Measurements from ENCODE around the gene SLC25A45. TPM values are rescaled to one million over a fixed set of nuclear protein-coding genes. Genes with fewer than 3 reads are reported as not detected.

The SLC25A45 gene
- total RNA-seq, 2 experiments from 2014 or later: 19.4 to 19.8 TPM

DNA sequence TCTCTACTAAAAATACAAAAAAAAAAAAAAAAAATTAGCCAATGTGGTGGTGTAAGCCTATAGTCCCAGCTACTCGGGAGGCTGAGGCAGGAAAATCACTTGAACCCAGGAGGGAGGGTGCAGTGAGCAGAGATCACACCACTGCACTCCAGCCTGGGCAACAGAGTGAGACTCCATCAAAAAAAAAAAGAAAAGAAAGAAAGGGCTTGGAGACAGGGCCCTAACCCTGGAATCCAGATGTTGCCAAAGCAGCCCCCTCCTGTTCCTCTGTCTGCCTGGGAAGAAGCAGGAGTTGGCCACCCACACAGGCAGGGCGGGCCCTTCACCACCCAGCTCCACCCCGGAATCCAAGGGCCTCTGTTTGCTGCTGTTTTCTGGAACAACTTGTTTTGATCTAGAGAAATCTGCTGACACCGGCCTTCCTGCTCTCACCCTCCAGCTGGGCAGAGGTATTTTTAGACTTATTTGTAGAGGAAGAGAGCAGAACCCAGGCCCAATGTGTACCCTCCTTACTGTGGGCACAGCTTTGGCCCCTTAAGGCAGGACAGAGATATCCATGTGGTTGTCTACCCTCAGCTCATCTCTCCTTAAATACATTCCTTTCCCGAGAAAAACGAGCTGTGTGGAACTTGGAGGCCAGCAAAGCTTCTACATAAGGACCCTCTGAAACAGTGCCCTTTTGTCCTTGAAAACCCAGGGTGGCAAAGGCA lies 37.5 kb upstream of the SLC25A45 start:
- peak overlapping the region; percentile 97 for H3K4me3 Mint-ChIP-seq
- peak; percentile 82 for DNase-seq
- peak overlapping the region; percentile 99 for H3K27ac Mint-ChIP-seq
- POLR2A ChIA-PET: interaction anchor here (0.8 to 20.7 kb wide), 23 partner anchors 7 to 560 kb away, joined by 3 to 6840 read pairs (median 9); partner anchors contain the start of genes DPF2, EHBP1L1, FAM89B and FAU
- CTCF ChIA-PET: interaction anchor here (0.6 to 17.1 kb wide), 7 partner anchors 10 to 152 kb away, joined by 3 to 447 read pairs (median 4); partner anchors contain the start of genes MALAT1, SCYL1 and SLC25A45
- peaks cover 34% of the 10 kb centered on the region for H3K36me3 Mint-ChIP-seq (ENCODE audit: low read depth)
- H3K4me1 Mint-ChIP-seq: peaks cover 51% of the 10 kb centered on the region
- peaks cover 5% of the 10 kb centered on the region for H3K27me3 Mint-ChIP-seq
- no peaks in the 10 kb centered on the region for H3K9me3 Mint-ChIP-seq

GRCh38 chr11:65419460-65419771 lies 37.0 kb upstream of the SLC25A45 start:
- H3K27me3 Mint-ChIP-seq: peaks cover 5% of the 10 kb centered on the region
- CTCF ChIA-PET: interaction anchor here (1.0 to 17.1 kb wide), 5 partner anchors 10 to 152 kb away, joined by 3 to 447 read pairs (median 4); partner anchors contain the start of genes MALAT1, SCYL1 and SLC25A45
- peak overlapping the region; percentile 99 for H3K27ac Mint-ChIP-seq
- peaks cover 29% of the 10 kb centered on the region for H3K36me3 Mint-ChIP-seq (ENCODE audit: low read depth)
- peak overlapping the region; percentile 97 for H3K4me3 Mint-ChIP-seq
- DNase-seq: no peak
- POLR2A ChIA-PET: interaction anchor here (0.8 to 20.7 kb wide), 24 partner anchors 7 to 559 kb away, joined by 3 to 6840 read pairs (median 6); partner anchors contain the start of genes DPF2, EHBP1L1, FAM89B and FAU
- H3K4me1 Mint-ChIP-seq: peaks cover 49% of the 10 kb centered on the region
- no peaks in the 10 kb centered on the region for H3K9me3 Mint-ChIP-seq

DNA sequence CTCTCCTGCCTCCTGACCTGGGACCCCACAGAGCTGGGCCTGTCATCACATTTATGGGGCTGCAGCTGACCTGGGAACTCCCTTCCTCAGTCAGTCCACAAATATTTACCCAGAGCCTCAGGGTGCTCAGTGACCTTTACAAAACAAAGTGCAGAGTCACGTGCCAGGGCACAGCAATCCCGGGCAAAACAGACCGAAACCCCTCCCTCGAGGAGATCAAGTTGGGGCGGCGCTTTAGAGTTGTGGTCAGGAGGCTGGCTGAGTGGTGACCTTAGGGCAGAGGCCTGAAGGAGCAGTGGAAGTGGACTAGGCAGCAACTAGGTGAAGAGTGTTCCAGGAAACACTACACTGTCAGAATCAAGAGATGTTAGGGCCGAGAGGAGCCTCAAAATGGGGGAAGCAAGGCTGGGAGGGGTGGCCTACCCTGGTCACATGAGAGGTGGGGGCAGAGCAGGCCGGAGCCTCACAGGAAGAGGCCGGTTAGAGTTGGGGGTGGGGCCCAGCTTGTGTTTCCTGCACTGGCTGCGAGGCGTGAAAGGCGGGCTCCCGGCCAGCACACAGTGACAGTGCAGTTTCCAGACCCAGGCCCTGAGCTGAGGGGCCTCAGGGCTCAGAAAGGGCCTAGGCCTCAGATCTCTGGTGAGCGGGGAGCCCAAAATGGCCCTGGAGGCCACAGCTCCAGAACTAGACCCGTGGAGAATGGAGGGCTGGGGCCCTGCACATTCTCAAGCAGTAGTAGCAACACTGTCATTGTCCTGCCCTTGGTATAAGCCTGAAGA lies 36.4 kb upstream of the SLC25A45 start:
- peak overlapping the region; percentile 99 for H3K27ac Mint-ChIP-seq
- DNase-seq: peak; percentile 95
- ChIA-PET CTCF (interaction anchor here (0.5 to 17.1 kb wide), 7 partner anchors 11 to 153 kb away, joined by 3 to 447 read pairs (median 3); partner anchors contain the start of genes MALAT1 and SCYL1), POLR2A (interaction anchor here (0.8 to 20.7 kb wide), 28 partner anchors 8 to 639 kb away, joined by 3 to 6840 read pairs (median 5); partner anchors contain the start of genes DPF2, EHBP1L1, FAM89B and FAU)
- H3K9me3 Mint-ChIP-seq: no peaks in the 10 kb centered on the region
- peaks cover 47% of the 10 kb centered on the region for H3K4me1 Mint-ChIP-seq
- H3K36me3 Mint-ChIP-seq (ENCODE audit: low read depth): peaks cover 24% of the 10 kb centered on the region
- H3K4me3 Mint-ChIP-seq: peak overlapping the region; percentile 97
- H3K27me3 Mint-ChIP-seq: peaks cover 5% of the 10 kb centered on the region

DNA sequence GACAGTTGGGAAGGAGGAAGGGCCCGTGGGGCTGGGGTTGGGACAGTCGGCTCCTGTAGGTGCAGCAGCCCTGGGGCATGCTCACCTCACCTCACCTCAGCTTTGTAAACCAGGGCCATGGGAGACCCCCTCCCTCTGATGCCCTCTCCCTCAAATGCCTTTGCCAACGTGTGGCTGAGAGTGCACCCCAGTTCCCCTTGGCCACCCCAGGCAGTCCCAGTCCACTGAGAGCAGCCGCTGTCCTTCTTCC lies 35.9 kb upstream of the SLC25A45 start:
- peak overlapping the region; percentile 97 for H3K4me3 Mint-ChIP-seq
- DNase-seq: no peak
- ChIA-PET CTCF (interaction anchor here (0.5 to 17.1 kb wide), 5 partner anchors 11 to 148 kb away, joined by 3 to 447 read pairs (median 8); partner anchors contain the start of gene MALAT1), POLR2A (interaction anchor here (0.8 to 20.7 kb wide), 20 partner anchors 8 to 638 kb away, joined by 3 to 6840 read pairs (median 8); partner anchors contain the start of genes EHBP1L1, FAM89B, FRMD8 and MALAT1)
- H3K27ac Mint-ChIP-seq: peak overlapping the region; percentile 99
- H3K9me3 Mint-ChIP-seq: no peaks in the 10 kb centered on the region
- peaks cover 5% of the 10 kb centered on the region for H3K27me3 Mint-ChIP-seq
- H3K36me3 Mint-ChIP-seq (ENCODE audit: low read depth): peaks cover 19% of the 10 kb centered on the region
- peaks cover 47% of the 10 kb centered on the region for H3K4me1 Mint-ChIP-seq

GRCh38 chr11:65417702-65418430 lies 35.4 kb upstream of the SLC25A45 start:
- ChIA-PET POLR2A (interaction anchor here (1.0 to 20.7 kb wide), 22 partner anchors 9 to 638 kb away, joined by 3 to 6840 read pairs (median 8); partner anchors contain the start of genes EHBP1L1, FAM89B, FRMD8 and MALAT1), CTCF (interaction anchor here (0.5 to 17.1 kb wide), 12 partner anchors 13 to 148 kb away, joined by 3 to 447 read pairs (median 6); partner anchors contain the start of genes FRMD8 and MALAT1)
- Mint-ChIP-seq H3K4me1 (peaks cover 45% of the 10 kb centered on the region), H3K9me3 (no peaks in the 10 kb centered on the region), H3K4me3 (peak overlapping the region; percentile 97), H3K36me3 (ENCODE audit: low read depth) (peaks cover 17% of the 10 kb centered on the region), H3K27ac (peak overlapping the region; percentile 99), H3K27me3 (peaks cover 3% of the 10 kb centered on the region)
- DNase-seq: peak; percentile 52

GRCh38 chr11:65416841-65417701 lies 34.6 kb upstream of the SLC25A45 start:
- ChIA-PET POLR2A (interaction anchor here (0.9 to 20.7 kb wide), 18 partner anchors 10 to 282 kb away, joined by 3 to 6840 read pairs (median 9); partner anchors contain the start of genes DPF2, EHBP1L1, FAM89B and FRMD8), CTCF (interaction anchor here (0.8 to 17.1 kb wide), 27 partner anchors 10 to 156 kb away, joined by 3 to 447 read pairs (median 5); partner anchors contain the start of genes FRMD8 and MALAT1)
- Mint-ChIP-seq H3K36me3 (ENCODE audit: low read depth) (peaks cover 16% of the 10 kb centered on the region), H3K9me3 (no peaks in the 10 kb centered on the region), H3K4me3 (peak overlapping the region; percentile 97), H3K27ac (peak overlapping the region; percentile 99), H3K27me3 (no peaks in the 10 kb centered on the region), H3K4me1 (peaks cover 42% of the 10 kb centered on the region)
- peak; percentile 39 for DNase-seq

DNA sequence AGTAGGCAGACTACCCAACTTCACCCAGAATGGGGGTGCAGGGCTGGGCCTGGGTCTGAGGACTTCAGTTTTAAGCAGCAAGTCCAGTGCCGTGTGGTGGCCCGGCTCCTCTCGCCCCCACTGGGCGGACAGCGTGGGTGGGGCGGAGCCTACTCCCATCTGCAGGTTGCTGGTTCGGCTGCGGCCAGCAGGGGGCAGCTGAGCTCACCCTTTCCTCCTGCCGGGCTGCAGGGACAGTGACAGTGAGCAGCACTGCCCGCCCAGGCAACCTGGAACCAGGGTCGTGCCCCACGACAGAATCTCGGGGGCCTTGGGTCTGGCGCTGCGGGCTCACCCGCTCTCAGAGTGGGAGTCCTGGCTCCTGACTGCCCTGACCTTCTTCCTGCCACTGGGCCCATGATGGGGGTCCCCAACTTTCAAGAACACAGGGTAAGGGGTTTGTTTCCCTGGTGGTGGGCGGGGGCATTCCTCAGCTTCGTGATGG lies 33.9 kb upstream of the SLC25A45 start:
- Mint-ChIP-seq H3K36me3 (ENCODE audit: low read depth) (peaks cover 17% of the 10 kb centered on the region), H3K9me3 (no peaks in the 10 kb centered on the region), H3K27ac (peak overlapping the region; percentile 99), H3K27me3 (no peaks in the 10 kb centered on the region), H3K4me3 (peak overlapping the region; percentile 97), H3K4me1 (peaks cover 42% of the 10 kb centered on the region)
- peak; percentile 93 for DNase-seq
- CTCF ChIA-PET: interaction anchor here (0.6 to 17.1 kb wide), 31 partner anchors 9 to 155 kb away, joined by 3 to 447 read pairs (median 5); partner anchors contain the start of genes FRMD8 and MALAT1
- POLR2A ChIA-PET: interaction anchor here (0.9 to 20.7 kb wide), 13 partner anchors 10 to 155 kb away, joined by 3 to 6840 read pairs (median 19); partner anchors contain the start of genes DPF2, FAM89B, FRMD8 and MALAT1

DNA sequence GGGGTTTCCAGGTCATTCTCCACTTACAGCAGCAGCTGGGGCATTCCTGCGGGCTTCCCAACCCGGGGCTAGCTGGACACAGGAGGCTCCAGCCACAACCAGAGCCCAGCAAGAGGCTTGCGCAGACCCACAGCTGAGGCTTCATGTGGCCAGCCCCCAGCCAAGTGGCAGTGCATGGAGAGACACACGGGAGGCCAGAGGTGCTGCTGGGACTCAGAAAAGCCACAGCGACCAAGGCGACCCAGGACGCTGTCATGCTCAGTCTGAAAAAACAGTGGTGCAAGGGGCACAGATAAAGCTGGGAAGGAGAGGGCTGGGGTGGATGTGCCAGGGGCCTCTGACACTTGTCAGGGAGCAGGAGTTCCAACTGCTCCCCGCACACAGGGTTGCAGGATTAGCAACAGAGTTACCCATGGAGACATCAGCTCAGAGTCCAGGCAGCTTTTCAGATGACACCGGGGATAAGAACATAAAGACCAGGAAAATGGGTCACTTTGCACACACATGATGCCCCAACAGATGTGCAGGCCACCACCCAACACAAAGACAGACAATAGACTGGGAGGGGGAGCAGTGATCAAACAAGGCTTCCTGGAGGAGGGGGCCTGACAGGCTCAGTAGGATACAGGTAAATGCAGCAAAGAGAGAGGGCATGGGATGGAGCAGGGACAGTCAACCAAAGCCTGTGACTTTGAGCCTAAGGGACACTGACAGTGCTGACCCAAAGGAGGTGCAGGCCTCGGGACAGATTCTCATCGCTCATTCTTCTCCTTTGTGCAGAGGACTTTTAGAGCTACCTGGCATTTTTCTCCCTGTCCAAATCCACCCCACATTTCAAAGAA lies 33.3 kb upstream of the SLC25A45 start:
- ChIA-PET POLR2A (interaction anchor here (1.0 to 20.7 kb wide), 13 partner anchors 11 to 156 kb away, joined by 3 to 6840 read pairs (median 19); partner anchors contain the start of genes FAM89B, FRMD8, MALAT1 and NEAT1), CTCF (interaction anchor here (0.6 to 17.1 kb wide), 31 partner anchors 8 to 126 kb away, joined by 3 to 447 read pairs (median 5); partner anchors contain the start of genes FRMD8, MALAT1 and SCYL1)
- H3K27me3 Mint-ChIP-seq: no peaks in the 10 kb centered on the region
- H3K27ac Mint-ChIP-seq: peak overlapping the region; percentile 60
- DNase-seq: no peak
- H3K4me3 Mint-ChIP-seq: peak overlapping the region; percentile 97
- H3K36me3 Mint-ChIP-seq (ENCODE audit: low read depth): peaks cover 20% of the 10 kb centered on the region
- no peaks in the 10 kb centered on the region for H3K9me3 Mint-ChIP-seq
- H3K4me1 Mint-ChIP-seq: peaks cover 40% of the 10 kb centered on the region

DNA sequence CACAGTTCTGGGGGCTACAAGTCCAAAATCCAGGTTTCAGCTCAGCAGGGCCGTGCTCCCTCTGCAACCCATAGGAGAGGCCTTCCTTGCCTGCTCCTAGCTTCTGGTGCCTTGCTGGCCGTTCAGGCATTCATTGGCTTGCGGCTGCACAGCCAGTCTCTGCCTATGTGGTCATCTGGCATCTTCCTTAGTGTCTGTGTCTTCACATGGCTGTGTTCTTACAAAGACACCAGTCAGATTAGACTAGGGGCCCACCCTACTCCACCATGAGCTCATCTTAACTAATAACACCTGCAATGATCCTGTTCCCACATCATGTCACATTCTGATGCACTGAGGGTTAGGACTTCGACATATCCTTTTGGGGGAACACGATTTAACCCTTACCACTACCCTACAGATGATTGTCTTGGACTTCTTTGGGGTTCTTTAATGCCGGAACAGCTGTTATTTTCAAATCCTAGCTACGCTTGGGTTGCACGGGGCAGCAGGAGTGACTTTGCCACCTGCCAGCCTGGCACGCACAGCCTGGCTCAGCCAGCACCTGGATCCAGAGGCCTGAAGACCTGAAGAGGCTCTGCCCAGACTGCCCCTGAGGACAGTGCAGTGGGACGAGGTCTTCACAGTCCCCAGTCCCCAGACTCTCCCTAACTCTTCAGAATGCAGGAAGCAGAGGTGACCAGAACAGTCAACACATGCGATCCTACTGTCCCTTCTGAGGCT lies 32.5 kb upstream of the SLC25A45 start:
- no peaks in the 10 kb centered on the region for H3K9me3 Mint-ChIP-seq
- H3K36me3 Mint-ChIP-seq (ENCODE audit: low read depth): peaks cover 20% of the 10 kb centered on the region
- no peak for DNase-seq
- H3K4me3 Mint-ChIP-seq: no peak overlapping the region
- H3K27ac Mint-ChIP-seq: no peak overlapping the region
- H3K27me3 Mint-ChIP-seq: no peaks in the 10 kb centered on the region
- ChIA-PET POLR2A (interaction anchor here (1.0 to 20.7 kb wide), 11 partner anchors 10 to 153 kb away, joined by 3 to 6840 read pairs (median 19); partner anchors contain the start of genes FRMD8, MALAT1, NEAT1 and POLA2), CTCF (interaction anchor here (0.8 to 17.1 kb wide), 16 partner anchors 12 to 110 kb away, joined by 3 to 447 read pairs (median 8); partner anchors contain the start of genes FRMD8, MALAT1 and SCYL1)
- H3K4me1 Mint-ChIP-seq: peaks cover 35% of the 10 kb centered on the region

All from activated CD4-positive, alpha-beta memory T cell treated with anti-CD3 and anti-CD28 coated beads, Interleukin-2, amount 10 ng/mL, durations not matched to agents 7 days and 5 days (primary cell).